ENCODE data around the gene IGSF23. TPM values are rescaled to one million over a fixed set of nuclear protein-coding genes. Genes with fewer than 3 reads are reported as not detected.
"Not testable (repeated sequence)": the region's sequence is repeated elsewhere in the genome, so short reads cannot be mapped to it uniquely, and the experiment has no call there.

The IGSF23 gene
- total and polyA plus RNA-seq, 7 donors = not detected

GRCh38 chr19:44593294-44593693 is 20.1 kb upstream of the IGSF23 start:
- no peaks in the 10 kb centered on the region for H3K4me1 ChIP-seq
- H3K4me3 ChIP-seq = no peak overlapping the region
- no peak overlapping the region for H3K27ac ChIP-seq
- WGBS, 2 donors = 85 to 89% methylated on average over 1 of the region's 1 CpG
- H3K36me3 ChIP-seq = no peaks in the 10 kb centered on the region
- intact Hi-C loops (cut with DNase I) = no loop called here
- DNase-seq = no peak
- H3K9me3 ChIP-seq = no peaks in the 10 kb centered on the region
- TF ChIP-seq POLR2AphosphoS5 (IDR thresholded peaks at IDR 0.05) = no peak
- no peak for TF ChIP-seq POLR2A (IDR thresholded peaks at IDR 0.05)
- TF ChIP-seq, protein P1, sequence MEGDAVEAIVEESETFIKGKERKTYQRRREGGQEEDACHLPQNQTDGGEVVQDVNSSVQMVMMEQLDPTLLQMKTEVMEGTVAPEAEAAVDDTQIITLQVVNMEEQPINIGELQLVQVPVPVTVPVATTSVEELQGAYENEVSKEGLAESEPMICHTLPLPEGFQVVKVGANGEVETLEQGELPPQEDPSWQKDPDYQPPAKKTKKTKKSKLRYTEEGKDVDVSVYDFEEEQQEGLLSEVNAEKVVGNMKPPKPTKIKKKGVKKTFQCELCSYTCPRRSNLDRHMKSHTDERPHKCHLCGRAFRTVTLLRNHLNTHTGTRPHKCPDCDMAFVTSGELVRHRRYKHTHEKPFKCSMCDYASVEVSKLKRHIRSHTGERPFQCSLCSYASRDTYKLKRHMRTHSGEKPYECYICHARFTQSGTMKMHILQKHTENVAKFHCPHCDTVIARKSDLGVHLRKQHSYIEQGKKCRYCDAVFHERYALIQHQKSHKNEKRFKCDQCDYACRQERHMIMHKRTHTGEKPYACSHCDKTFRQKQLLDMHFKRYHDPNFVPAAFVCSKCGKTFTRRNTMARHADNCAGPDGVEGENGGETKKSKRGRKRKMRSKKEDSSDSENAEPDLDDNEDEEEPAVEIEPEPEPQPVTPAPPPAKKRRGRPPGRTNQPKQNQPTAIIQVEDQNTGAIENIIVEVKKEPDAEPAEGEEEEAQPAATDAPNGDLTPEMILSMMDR (IDR thresholded peaks at IDR 0.05) = no peak
- no peak for TF ChIP-seq EP300 (IDR thresholded peaks at IDR 0.05)
- H3K27me3 ChIP-seq = peaks cover 0 to 25% (median 0%) of the 10 kb centered on the region in 3 donors

GRCh38 chr19:44593866-44594266 is 19.5 kb upstream of the IGSF23 start:
- H3K9me3 ChIP-seq; DNase-seq; intact Hi-C loops (cut with DNase I); H3K27ac ChIP-seq; H3K4me3 ChIP-seq; H3K4me1 ChIP-seq; H3K36me3 ChIP-seq: not testable (repeated sequence)
- 12 to 37% methylated on average over 1 of the region's 1 CpG for WGBS, 2 donors
- peaks cover 0 to 25% (median 0%) of the 10 kb centered on the region in 3 donors for H3K27me3 ChIP-seq

DNA sequence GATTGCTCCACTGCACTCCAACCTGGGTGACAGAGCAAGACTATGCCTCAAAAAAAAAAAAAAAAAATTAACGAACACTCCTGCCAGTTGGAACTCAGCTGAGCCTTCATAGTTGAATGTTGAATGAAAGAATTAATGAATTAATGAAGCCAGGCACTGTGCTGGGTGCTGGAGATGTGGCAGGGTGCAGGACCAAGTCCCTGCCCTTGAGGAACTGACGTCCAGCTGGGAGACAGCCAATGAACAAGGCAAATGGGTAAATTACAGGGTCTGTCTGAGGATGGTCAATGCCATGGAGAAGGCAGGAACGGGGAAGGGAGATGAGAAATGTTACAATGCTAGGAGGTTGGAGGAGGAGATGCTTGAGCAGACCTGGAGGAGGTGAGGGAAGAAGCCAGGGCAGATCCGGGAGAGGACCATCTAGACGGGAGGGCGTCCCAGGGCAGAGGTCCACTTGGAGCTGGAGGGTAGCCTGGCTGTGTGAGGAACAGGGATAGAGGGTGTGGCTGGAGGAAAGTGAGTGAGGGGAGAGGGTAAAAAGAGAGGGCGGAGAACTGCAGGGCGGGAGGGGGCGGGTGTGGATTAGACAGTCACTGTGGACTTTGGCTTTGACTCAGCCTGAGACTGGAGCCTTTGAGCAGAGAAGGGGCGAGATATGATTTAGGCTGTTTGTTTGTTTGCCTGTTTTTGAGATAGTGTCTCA is 16.8 kb upstream of the IGSF23 start:
- Histone ChIP-seq H3K36me3 (no peaks in the 10 kb centered on the region), H3K27ac (no peak overlapping the region), H3K4me1 (no peaks in the 10 kb centered on the region), H3K27me3 (peaks cover 0 to 25% (median 0%) of the 10 kb centered on the region in 3 donors), H3K4me3 (no peak overlapping the region), H3K9me3 (no peaks in the 10 kb centered on the region)
- WGBS, 2 donors = 22 to 67% methylated on average over 10 of the region's 10 CpGs
- intact Hi-C loops (cut with DNase I) = no loop called here
- TF ChIP-seq POLR2A (IDR thresholded peaks at IDR 0.05) (no peak), POLR2AphosphoS5 (IDR thresholded peaks at IDR 0.05) (no peak), EP300 (IDR thresholded peaks at IDR 0.05) (no peak)
- TF ChIP-seq, protein P1 (IDR thresholded peaks at IDR 0.05) = no peak
- no peak for DNase-seq

- Histone ChIP-seq H3K36me3 (no peaks in the 10 kb centered on the region), H3K4me3 (no peak overlapping the region), H3K27ac (no peak overlapping the region), H3K4me1 (no peaks in the 10 kb centered on the region), H3K9me3 (no peaks in the 10 kb centered on the region), H3K27me3 (peaks cover 0 to 25% (median 0%) of the 10 kb centered on the region in 3 donors)
- DNase-seq = no peak
- 18 to 65% methylated on average over 3 of the region's 3 CpGs for WGBS, 2 donors
- intact Hi-C loops (cut with DNase I) = no loop called here
- TF ChIP-seq POLR2A (IDR thresholded peaks at IDR 0.05) = no peak
- TF ChIP-seq, protein P1 (IDR thresholded peaks at IDR 0.05) = no peak
- no peak for TF ChIP-seq POLR2AphosphoS5 (IDR thresholded peaks at IDR 0.05)
- no peak for TF ChIP-seq EP300 (IDR thresholded peaks at IDR 0.05)
Observed at GRCh38 chr19:44597131-44597491, 16.3 kb upstream of the IGSF23 start.

DNA sequence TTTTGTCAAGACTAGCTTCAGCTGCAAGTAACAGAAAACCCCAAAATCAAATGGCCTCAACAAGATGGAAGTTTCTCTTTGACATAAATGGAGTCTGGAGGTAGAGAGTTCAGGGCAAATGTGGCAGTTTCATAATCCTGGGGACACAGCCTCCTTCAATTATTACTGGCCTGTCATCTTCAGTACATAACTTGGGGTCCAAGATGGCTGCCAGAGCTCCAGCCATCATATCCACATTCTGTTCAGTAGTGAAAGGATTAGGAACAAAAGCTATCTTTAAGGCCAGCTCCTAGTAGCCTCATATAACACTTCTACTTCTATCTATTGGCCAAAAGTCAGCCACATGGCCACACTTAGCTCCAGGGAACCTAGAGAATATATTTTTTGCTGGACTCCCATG is 15.0 kb upstream of the IGSF23 start:
- H3K36me3 ChIP-seq = no peaks in the 10 kb centered on the region
- peaks cover 0 to 20% (median 0%) of the 10 kb centered on the region in 3 donors for H3K27me3 ChIP-seq
- intact Hi-C loops (cut with DNase I) = no loop called here
- no peak overlapping the region for H3K4me3 ChIP-seq
- H3K9me3 ChIP-seq = no peaks in the 10 kb centered on the region
- no peaks in the 10 kb centered on the region for H3K4me1 ChIP-seq
- DNase-seq = no peak
- TF ChIP-seq POLR2AphosphoS5 (IDR thresholded peaks at IDR 0.05) (no peak), POLR2A (IDR thresholded peaks at IDR 0.05) (no peak), EP300 (IDR thresholded peaks at IDR 0.05) (no peak)
- TF ChIP-seq, protein P1 (IDR thresholded peaks at IDR 0.05) = no peak
- no peak overlapping the region for H3K27ac ChIP-seq

Data from sigmoid colon (tissue), 7 donors.